HepG2 (cell line): ENCODE results near the gene FAM3C. TPM values are rescaled to one million over a fixed set of nuclear protein-coding genes. Genes with fewer than 3 reads are reported as not detected.

Source experiments
- ATAC-seq: fragments of 200-7000 bp; cut with Tn5 transposase; 3 replicates; pipeline ENCODE4 v1.9.1; 2020; ENCODE audit warnings: mild to moderate bottlenecking, moderate library complexity
- BruUV-seq: library from RNA; stranded (reverse); fragments of 400-500 nt; replicated peaks from 2 replicates; lab custom pipeline; 2021; lab: Mats Ljungman, UMichigan
- CTCF ChIA-PET: fragments of 300-600 bp; formaldehyde crosslinking; extraction: SDS; loops from one replicate; lab custom pipeline; 2021; ENCODE audit warnings: low total read pairs, inconsistent platforms, low intra/inter-chr PET ratio; lab: Yijun Ruan, JAX
- POLR2A ChIA-PET: fragments of 350-600 bp; sonication (Branson Sonifier 250); formaldehyde crosslinking; loops from one replicate; lab custom pipeline; 2020; ENCODE audit warnings: antibody characterized with exemption, inconsistent platforms; lab: Yijun Ruan, JAX
- DNase-seq: peaks from one replicate; pipeline ENCODE4 v3.0.0-alpha.2; 2015; ENCODE audit warnings: low spot score
- FAIRE-seq: peaks from 3 replicates; lab custom pipeline; 2011; peaks lifted over from hg19 to GRCh38; lab: Jason Lieb, UNC
- H2AFZ ChIP-seq: one replicate; pipeline ENCODE4 v1.6.1; 2011; ENCODE audit warnings: low read length, inconsistent platforms
- H3K27ac ChIP-seq: fragments of 300-600 bp; 3 replicates; pipeline ENCODE4 v1.8.0; 2011; ENCODE audit warnings: mixed run types, mild to moderate bottlenecking, mixed read lengths, low read length, inconsistent platforms; ENCODE audit not compliant: insufficient read depth; ENCODE audit errors: extremely low read length
- H3K27me3 ChIP-seq, 2 experiments: fragments of 200-600 bp in 1 of 2; 2 replicates in 1 of 2; 3 replicates in 1 of 2; pipeline versions ENCODE4 v1.6.0 to v1.8.0; 2011; ENCODE audit warnings: low read length in 2 of 2, mild to moderate bottlenecking in 2 of 2, moderate library complexity in 2 of 2, inconsistent platforms in 1 of 2; ENCODE audit not compliant: insufficient read depth in 2 of 2, control insufficient read depth in 1 of 2
- H3K36me3 ChIP-seq, 2 experiments: fragments of 200-600 bp in 1 of 2; replicated peaks in 1 of 2; 2 replicates in 1 of 2; 3 replicates in 1 of 2; pipeline versions ENCODE4 v1.5.1 to v1.8.0; 2011; ENCODE audit warnings: low read length in 2 of 2, inconsistent platforms in 1 of 2; ENCODE audit not compliant: insufficient read depth in 2 of 2, control insufficient read depth in 1 of 2
- H3K4me1 ChIP-seq: 2 replicates; pipeline ENCODE4 v1.5.1; 2012; ENCODE audit warnings: low read length, inconsistent platforms; ENCODE audit not compliant: insufficient read depth
- H3K4me2 ChIP-seq: 2 replicates; pipeline ENCODE4 v1.6.0; 2011; ENCODE audit warnings: low read depth, low read length, inconsistent platforms
- H3K4me3 ChIP-seq, 3 experiments: fragments of 200-600 bp in 1 of 3; sonication (generic), shearing (Covaris generic) in 1 of 3; replicated peaks in 1 of 3; 2 replicates each; pipeline ENCODE4 v1.5.1; 2011 to 2016; ENCODE audit warnings: low read length in 3 of 3, inconsistent platforms in 2 of 3, low read depth in 2 of 3, mild to moderate bottlenecking in 2 of 3, control low read depth in 1 of 3, mixed read lengths in 1 of 3; ENCODE audit not compliant: insufficient read depth in 1 of 3
- H3K79me2 ChIP-seq: one replicate; pipeline ENCODE4 v1.6.1; 2011; ENCODE audit warnings: low read length, inconsistent platforms; ENCODE audit not compliant: insufficient read depth
- H3K9ac ChIP-seq: 2 replicates; pipeline ENCODE4 v1.6.0; 2011; ENCODE audit warnings: mild to moderate bottlenecking, low read depth, low read length, inconsistent platforms; ENCODE audit not compliant: insufficient read depth
- H3K9me3 ChIP-seq: 2 replicates; pipeline ENCODE4 v1.5.1; 2012; ENCODE audit warnings: mild to moderate bottlenecking, low read length
- H4K20me1 ChIP-seq: 2 replicates; pipeline ENCODE4 v1.6.0; 2011; ENCODE audit warnings: inconsistent platforms, mild to moderate bottlenecking, low read length, moderate library complexity; ENCODE audit not compliant: insufficient read depth
- CBX1 ChIP-seq: IDR thresholded peaks from one replicate; pipeline ENCODE4 v1.6.1; 2016; ENCODE audit warnings: antibody characterized with exemption, low read depth
- CHD2 ChIP-seq: IDR thresholded peaks from 2 replicates; pipeline ENCODE4 v1.6.1; 2011; ENCODE audit warnings: low read depth, low read length, improper control_type of control experiment
- IRF2 ChIP-seq: IDR thresholded peaks from 2 replicates; pipeline ENCODE4 v1.6.1; 2018; ENCODE audit warnings: missing genetic modification reagents, missing compliant biosample characterization
- MEIS2 ChIP-seq: sonication (generic); formaldehyde crosslinking; IDR thresholded peaks from 2 replicates; pipeline ENCODE4 v1.9.0; 2021; ENCODE audit warnings: mild to moderate bottlenecking, missing genetic modification reagents
- MIXL1 ChIP-seq: IDR thresholded peaks from 2 replicates; pipeline ENCODE4 v1.6.1; 2016
- NCOA5 ChIP-seq: sonication (generic); formaldehyde crosslinking; IDR thresholded peaks from 2 replicates; pipeline ENCODE4 v1.4.0; 2020; ENCODE audit warnings: missing genetic modification reagents
- NR2F2 ChIP-seq: IDR thresholded peaks from 2 replicates; pipeline ENCODE4 v1.6.1; 2012; ENCODE audit warnings: low read depth, inconsistent platforms, borderline replicate concordance
- TAF15 ChIP-seq: fragments of 200-400 bp; formaldehyde crosslinking; IDR thresholded peaks from one replicate; pipeline ENCODE4 v1.6.1; 2018; ENCODE audit warnings: mild to moderate bottlenecking, low read depth, low read length; ENCODE audit not compliant: poor library complexity, severe bottlenecking
- ZMYM4 ChIP-seq: sonication (generic); formaldehyde crosslinking; IDR thresholded peaks from 2 replicates; pipeline ENCODE4 v1.8.1; 2023; ENCODE audit warnings: mild to moderate bottlenecking, missing genetic modification reagents
- ZNF432 ChIP-seq: sonication (generic); formaldehyde crosslinking; IDR thresholded peaks from 2 replicates; pipeline ENCODE4 v1.5.0; 2020; ENCODE audit warnings: missing genetic modification reagents, mild to moderate bottlenecking, borderline replicate concordance
- ZNF572 ChIP-seq: sonication (generic); formaldehyde crosslinking; IDR thresholded peaks from 2 replicates; pipeline ENCODE4 v1.5.1; 2020; ENCODE audit warnings: mild to moderate bottlenecking, missing genetic modification reagents
- ZNF703 ChIP-seq: sonication (generic); formaldehyde crosslinking; IDR thresholded peaks from 2 replicates; pipeline ENCODE4 v1.5.1; 2020; ENCODE audit warnings: missing genetic modification reagents, mild to moderate bottlenecking, moderate library complexity, borderline replicate concordance
- ZNF839 ChIP-seq: sonication (generic); formaldehyde crosslinking; IDR thresholded peaks from 2 replicates; pipeline ENCODE4 v1.4.0; 2020; ENCODE audit warnings: missing genetic modification reagents, mild to moderate bottlenecking, borderline replicate concordance
- ZNF891 ChIP-seq: sonication (generic); formaldehyde crosslinking; IDR thresholded peaks from 2 replicates; pipeline ENCODE4 v1.5.0; 2020; ENCODE audit warnings: mild to moderate bottlenecking, missing genetic modification reagents
- WGBS: methylation state at CpG from one replicate; pipeline ENCODE4 v1.1.6; 2017; ENCODE audit warnings: low lambda C conversion rate; 5-methylcytosine and 5-hydroxymethylcytosine counted together
- in situ Hi-C: cut with HindIII; loops from 2 replicates; pipeline ENCODE4 v1.10.0; 2017; ENCODE audit warnings: low pct_unique_long_range_greater_than_20kb; ENCODE audit not compliant: extremely low pct_ligation_motif_present
- intact Hi-C: fragments of 100-400 bp; cut with micrococcal nuclease; formaldehyde crosslinking; loops from one replicate; pipeline ENCODE4 v1.10.0; 2022; ENCODE audit not compliant: unreplicated experiment
- polyA plus RNA-seq, 8 experiments: library from polyadenylated mRNA; depleted of rRNA in 3 of 8; stranded (reverse) in 7 of 8; unstranded in 1 of 8; fragments of >200 nt; fragmentation: Illumina TruSeq in 4 of 8; extraction: Trizol in 4 of 8; gene quantifications; 2 replicates each; pipeline versions ENCODE4 v1.2.1 to v1.2.3, GENCODE V29; 2011 to 2016; ENCODE audit warnings: low read depth in 4 of 8, missing spikeins in 1 of 8, mixed read lengths in 1 of 8; ENCODE audit not compliant: insufficient read depth in 1 of 8
- total RNA-seq, 5 experiments: library from RNA; depleted of rRNA; stranded (reverse); fragments of >200 nt; fragmentation: Illumina TruSeq; extraction: Trizol; gene quantifications; 2 replicates each; pipeline ENCODE4 v1.2.3, GENCODE V29; 2016; ENCODE audit warnings: low read depth in 1 of 5
- TF ChIP-seq, protein P1 (sequence below): sonication (generic); formaldehyde crosslinking; IDR thresholded peaks from 2 replicates; pipeline ENCODE4 v1.8.1; 2023; ENCODE audit warnings: mild to moderate bottlenecking, missing genetic modification reagents
- TF ChIP-seq, protein P2 (sequence below): sonication (generic); formaldehyde crosslinking; IDR thresholded peaks from 2 replicates; pipeline ENCODE4 v1.4.0; 2020; ENCODE audit warnings: missing genetic modification reagents, borderline replicate concordance
- TF ChIP-seq, protein P3 (sequence below): IDR thresholded peaks from 2 replicates; pipeline ENCODE4 v1.6.1; 2016; ENCODE audit warnings: mild to moderate bottlenecking
- TF ChIP-seq, protein P4 (sequence below): sonication (generic); formaldehyde crosslinking; IDR thresholded peaks from 2 replicates; pipeline ENCODE4 v1.5.1; 2020; ENCODE audit warnings: mild to moderate bottlenecking, missing genetic modification reagents, moderate library complexity

FAM3C gene
- total and polyA plus RNA-seq, 2 of the 13 experiments (the other 11 are each of a cell fraction or from before 2014, with no cell fraction given): 14.6 to 16.0 TPM

DNA sequence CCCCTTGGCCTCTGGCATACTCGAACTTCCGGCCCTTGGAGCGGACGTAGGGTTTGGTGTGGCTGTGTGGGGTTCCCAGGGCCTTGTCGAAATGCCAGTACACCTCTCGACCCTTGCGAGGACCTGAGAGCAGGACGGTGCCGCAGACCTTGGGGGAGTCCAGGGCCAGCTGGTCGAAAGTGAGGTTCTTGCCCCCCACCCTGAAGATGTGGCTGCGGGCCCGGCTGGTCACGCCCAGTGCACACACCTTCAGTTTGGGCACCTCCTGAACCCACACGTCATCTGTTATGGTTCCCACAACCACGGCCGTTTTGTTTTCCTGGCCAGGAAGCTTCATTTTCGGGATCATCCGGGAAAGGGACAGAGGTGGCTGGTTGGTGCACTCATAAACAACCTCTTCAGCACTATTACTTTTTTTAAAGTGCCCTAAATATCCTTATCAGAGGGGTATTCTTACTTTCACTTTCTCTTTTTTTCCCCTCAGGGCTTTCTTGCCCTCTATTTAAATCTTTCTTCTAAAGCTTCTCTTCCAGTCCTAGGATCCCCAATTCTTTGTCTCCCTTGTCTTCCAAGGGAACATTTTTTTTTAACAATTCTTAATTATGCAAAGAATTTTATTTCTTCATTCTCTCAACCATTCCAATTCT is 44.9 kb upstream of the FAM3C start:
- 37% methylated on average over 10 of the region's 18 CpGs for WGBS
- DNase-seq (no peak), FAIRE-seq (no peak), ATAC-seq (no peak)
- H2AFZ ChIP-seq: peak overlapping the region; percentile 32
- H3K4me3 ChIP-seq: peak overlapping the region in 2 of 3 experiments; percentile 10 to 23; a peak in 2 of 6 replicates
- intact Hi-C loops: no loop called here
- BruUV-seq: no TSS peak
- POLR2A ChIA-PET: no interaction called here
- H3K4me1 ChIP-seq: peaks cover 5% of the 10 kb centered on the region; the same call in 1 of the 2 replicates
- H3K9ac ChIP-seq: no peak overlapping the region
- no peaks in the 10 kb centered on the region for H3K27me3 ChIP-seq
- H3K4me2 ChIP-seq: peak overlapping the region; percentile 27; the same call in 1 of the 2 replicates
- no peaks in the 10 kb centered on the region for H4K20me1 ChIP-seq
- no peaks in the 10 kb centered on the region for H3K9me3 ChIP-seq
- H3K79me2 ChIP-seq: no peaks in the 10 kb centered on the region
- CTCF ChIA-PET: no interaction called here
- H3K36me3 ChIP-seq: no peaks in the 10 kb centered on the region
- in situ Hi-C loops: no loop called here
- no peak overlapping the region for H3K27ac ChIP-seq
- no peak for TF ChIP-seq ZNF839 (CRISPR knock-in tag)
- no peak for TF ChIP-seq NCOA5
- TF ChIP-seq ZNF703 (CRISPR knock-in tag): no peak
- TF ChIP-seq, protein P1, sequence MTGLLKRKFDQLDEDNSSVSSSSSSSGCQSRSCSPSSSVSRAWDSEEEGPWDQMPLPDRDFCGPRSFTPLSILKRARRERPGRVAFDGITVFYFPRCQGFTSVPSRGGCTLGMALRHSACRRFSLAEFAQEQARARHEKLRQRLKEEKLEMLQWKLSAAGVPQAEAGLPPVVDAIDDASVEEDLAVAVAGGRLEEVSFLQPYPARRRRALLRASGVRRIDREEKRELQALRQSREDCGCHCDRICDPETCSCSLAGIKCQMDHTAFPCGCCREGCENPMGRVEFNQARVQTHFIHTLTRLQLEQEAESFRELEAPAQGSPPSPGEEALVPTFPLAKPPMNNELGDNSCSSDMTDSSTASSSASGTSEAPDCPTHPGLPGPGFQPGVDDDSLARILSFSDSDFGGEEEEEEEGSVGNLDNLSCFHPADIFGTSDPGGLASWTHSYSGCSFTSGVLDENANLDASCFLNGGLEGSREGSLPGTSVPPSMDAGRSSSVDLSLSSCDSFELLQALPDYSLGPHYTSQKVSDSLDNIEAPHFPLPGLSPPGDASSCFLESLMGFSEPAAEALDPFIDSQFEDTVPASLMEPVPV (CRISPR knock-in tag): no peak
- TF ChIP-seq ZNF432 (CRISPR knock-in tag): no peak
- TF ChIP-seq CBX1: no peak
- no peak for TF ChIP-seq ZNF572 (CRISPR knock-in tag)
- no peak for TF ChIP-seq IRF2 (CRISPR knock-in tag)
- TF ChIP-seq, protein P2, sequence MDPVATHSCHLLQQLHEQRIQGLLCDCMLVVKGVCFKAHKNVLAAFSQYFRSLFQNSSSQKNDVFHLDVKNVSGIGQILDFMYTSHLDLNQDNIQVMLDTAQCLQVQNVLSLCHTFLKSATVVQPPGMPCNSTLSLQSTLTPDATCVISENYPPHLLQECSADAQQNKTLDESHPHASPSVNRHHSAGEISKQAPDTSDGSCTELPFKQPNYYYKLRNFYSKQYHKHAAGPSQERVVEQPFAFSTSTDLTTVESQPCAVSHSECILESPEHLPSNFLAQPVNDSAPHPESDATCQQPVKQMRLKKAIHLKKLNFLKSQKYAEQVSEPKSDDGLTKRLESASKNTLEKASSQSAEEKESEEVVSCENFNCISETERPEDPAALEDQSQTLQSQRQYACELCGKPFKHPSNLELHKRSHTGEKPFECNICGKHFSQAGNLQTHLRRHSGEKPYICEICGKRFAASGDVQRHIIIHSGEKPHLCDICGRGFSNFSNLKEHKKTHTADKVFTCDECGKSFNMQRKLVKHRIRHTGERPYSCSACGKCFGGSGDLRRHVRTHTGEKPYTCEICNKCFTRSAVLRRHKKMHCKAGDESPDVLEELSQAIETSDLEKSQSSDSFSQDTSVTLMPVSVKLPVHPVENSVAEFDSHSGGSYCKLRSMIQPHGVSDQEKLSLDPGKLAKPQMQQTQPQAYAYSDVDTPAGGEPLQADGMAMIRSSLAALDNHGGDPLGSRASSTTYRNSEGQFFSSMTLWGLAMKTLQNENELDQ: no peak
- no peak for TF ChIP-seq MIXL1 (CRISPR knock-in tag)
- TF ChIP-seq, protein P3, sequence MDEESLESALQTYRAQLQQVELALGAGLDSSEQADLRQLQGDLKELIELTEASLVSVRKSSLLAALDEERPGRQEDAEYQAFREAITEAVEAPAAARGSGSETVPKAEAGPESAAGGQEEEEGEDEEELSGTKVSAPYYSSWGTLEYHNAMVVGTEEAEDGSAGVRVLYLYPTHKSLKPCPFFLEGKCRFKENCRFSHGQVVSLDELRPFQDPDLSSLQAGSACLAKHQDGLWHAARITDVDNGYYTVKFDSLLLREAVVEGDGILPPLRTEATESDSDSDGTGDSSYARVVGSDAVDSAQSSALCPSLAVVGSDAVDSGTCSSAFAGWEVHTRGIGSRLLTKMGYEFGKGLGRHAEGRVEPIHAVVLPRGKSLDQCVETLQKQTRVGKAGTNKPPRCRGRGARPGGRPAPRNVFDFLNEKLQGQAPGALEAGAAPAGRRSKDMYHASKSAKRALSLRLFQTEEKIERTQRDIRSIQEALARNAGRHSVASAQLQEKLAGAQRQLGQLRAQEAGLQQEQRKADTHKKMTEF (CRISPR knock-in tag): no peak
- TF ChIP-seq ZMYM4 (CRISPR knock-in tag): no peak
- TF ChIP-seq, protein P4, sequence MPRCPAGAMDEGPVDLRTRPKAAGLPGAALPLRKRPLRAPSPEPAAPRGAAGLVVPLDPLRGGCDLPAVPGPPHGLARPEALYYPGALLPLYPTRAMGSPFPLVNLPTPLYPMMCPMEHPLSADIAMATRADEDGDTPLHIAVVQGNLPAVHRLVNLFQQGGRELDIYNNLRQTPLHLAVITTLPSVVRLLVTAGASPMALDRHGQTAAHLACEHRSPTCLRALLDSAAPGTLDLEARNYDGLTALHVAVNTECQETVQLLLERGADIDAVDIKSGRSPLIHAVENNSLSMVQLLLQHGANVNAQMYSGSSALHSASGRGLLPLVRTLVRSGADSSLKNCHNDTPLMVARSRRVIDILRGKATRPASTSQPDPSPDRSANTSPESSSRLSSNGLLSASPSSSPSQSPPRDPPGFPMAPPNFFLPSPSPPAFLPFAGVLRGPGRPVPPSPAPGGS (CRISPR knock-in tag): no peak
- no peak for TF ChIP-seq CHD2
- TF ChIP-seq TAF15: no peak
- TF ChIP-seq MEIS2 (CRISPR knock-in tag): no peak
- TF ChIP-seq NR2F2: no peak
- TF ChIP-seq ZNF891 (CRISPR knock-in tag): no peak
